A673 (cell line): ENCODE data around the gene JMJD1C. TPM values are rescaled to one million over a fixed set of nuclear protein-coding genes. Genes with fewer than 3 reads are reported as not detected.
A peak's percentile ranks its signal among the peaks of the same experiment; 100 is the strongest.

Experiments used
- BruUV-seq: library from RNA; stranded (reverse); fragments of 400-500 nt; replicated peaks from 2 replicates; lab custom pipeline; 2021; lab: Mats Ljungman, UMichigan
- CTCF ChIA-PET: fragments of 300-600 bp; sonication (Branson Sonifier 250); formaldehyde crosslinking; loops from one replicate; lab custom pipeline; 2022; ENCODE audit warnings: antibody characterized with exemption; lab: Charles Lee
- POLR2A ChIA-PET: fragments of 300-600 bp; sonication (Branson Sonifier 250); formaldehyde crosslinking; loops from one replicate; lab custom pipeline; 2022; ENCODE audit warnings: antibody characterized with exemption; ENCODE audit not compliant: low non-redundant PET; lab: Charles Lee
- DNase-seq: peaks from one replicate; pipeline ENCODE4 v3.0.0-alpha.2; 2015; ENCODE audit warnings: low spot score
- H3K27ac ChIP-seq: fragments of 200-600 bp; sonication (generic); 2 replicates; pipeline ENCODE4 v1.5.1; 2016; ENCODE audit warnings: mixed run types, low read depth, mild to moderate bottlenecking, mixed read lengths, antibody characterized with exemption, low read length; ENCODE audit not compliant: poor library complexity, severe bottlenecking
- H3K27me3 ChIP-seq: fragments of 200-600 bp; sonication (generic); replicated peaks from 2 replicates; pipeline ENCODE4 v1.6.1; 2017; ENCODE audit warnings: mixed run types, low read depth, mild to moderate bottlenecking, mixed read lengths, antibody characterized with exemption, low read length; ENCODE audit not compliant: insufficient read depth, poor library complexity
- H3K36me3 ChIP-seq: fragments of 200-600 bp; sonication (generic); 2 replicates; pipeline ENCODE4 v1.6.1; 2016; ENCODE audit warnings: mixed run types, mild to moderate bottlenecking, mixed read lengths, antibody characterized with exemption, low read length; ENCODE audit not compliant: insufficient read depth, poor library complexity, severe bottlenecking
- H3K4me1 ChIP-seq: fragments of 200-600 bp; sonication (generic); 2 replicates; pipeline ENCODE4 v1.6.1; 2017; ENCODE audit warnings: mixed run types, mild to moderate bottlenecking, mixed read lengths, antibody characterized with exemption, low read length; ENCODE audit not compliant: insufficient read depth, poor library complexity, severe bottlenecking
- H3K4me3 ChIP-seq: fragments of 200-600 bp; sonication (generic); 2 replicates; pipeline ENCODE4 v1.5.1; 2016; ENCODE audit warnings: low read depth, mixed run types, mild to moderate bottlenecking, mixed read lengths, low read length; ENCODE audit not compliant: poor library complexity, severe bottlenecking
- H3K9me3 ChIP-seq: fragments of 200-600 bp; sonication (generic); 2 replicates; pipeline ENCODE4 v1.6.1; 2016; ENCODE audit warnings: mixed run types, low read depth, mild to moderate bottlenecking, mixed read lengths, antibody characterized with exemption, low read length; ENCODE audit not compliant: poor library complexity, severe bottlenecking
- CTCF ChIP-seq: fragments of 300-800, 200-600 bp; sonication (generic); conservative IDR thresholded peaks from 2 replicates; pipeline ENCODE4 v1.5.1; 2017; ENCODE audit warnings: low read depth, mild to moderate bottlenecking, antibody characterized with exemption, low read length, moderate library complexity, mixed read lengths
- EZH2 ChIP-seq: fragments of 200-600 bp; sonication (generic); IDR thresholded peaks from 2 replicates; pipeline ENCODE4 v1.6.1; 2017; ENCODE audit warnings: borderline replicate concordance, low read depth, mild to moderate bottlenecking, mixed read lengths, antibody characterized with exemption, low read length; ENCODE audit not compliant: poor library complexity, severe bottlenecking
- intact Hi-C: fragments of 100-400 bp; cut with micrococcal nuclease; formaldehyde crosslinking; loops from one replicate; pipeline ENCODE4 v1.10.0; 2022; ENCODE audit not compliant: unreplicated experiment
- total RNA-seq: library from RNA; stranded (reverse); gene quantifications from 2 replicates; pipeline ENCODE4 v1.2.3, GENCODE V29; 2021

The JMJD1C gene
- total RNA-seq, 1 experiment from 2014 or later = 71.4 TPM

- peaks cover 60% of the 10 kb centered on the region for H3K4me1 ChIP-seq
- peak; percentile 82 for DNase-seq
- no peaks in the 10 kb centered on the region for H3K9me3 ChIP-seq
- H3K4me3 ChIP-seq = no peak overlapping the region
- no peak overlapping the region for H3K27ac ChIP-seq
- intact Hi-C loops = no loop called here
- TF ChIP-seq EZH2 (no peak), CTCF (no peak)
- H3K27me3 ChIP-seq = no peaks in the 10 kb centered on the region
- peaks cover 6% of the 10 kb centered on the region for H3K36me3 ChIP-seq
- no TSS peak for BruUV-seq
- CTCF ChIA-PET = interaction anchor here (0.5 kb wide), 1 partner anchor 416 kb away, joined by 3 read pairs; no protein-coding TSS in a partner anchor
- POLR2A ChIA-PET = no interaction called here
These were observed 209.6 kb downstream of the JMJD1C start for GRCh38 chr10:63256009-63256773.

GRCh38 chr10:63255316-63255715 lies 210.5 kb downstream of the JMJD1C start:
- no TSS peak for BruUV-seq
- Histone ChIP-seq H3K4me3 (no peak overlapping the region), H3K36me3 (no peaks in the 10 kb centered on the region), H3K9me3 (no peaks in the 10 kb centered on the region), H3K27ac (no peak overlapping the region), H3K4me1 (peaks cover 60% of the 10 kb centered on the region), H3K27me3 (no peaks in the 10 kb centered on the region)
- ChIA-PET CTCF (no interaction called here), POLR2A (no interaction called here)
- DNase-seq = no peak
- TF ChIP-seq EZH2 (no peak), CTCF (no peak)
- intact Hi-C loops = no loop called here

GRCh38 chr10:63253040-63253439 lies 212.7 kb downstream of the JMJD1C start:
- H3K36me3 ChIP-seq = no peaks in the 10 kb centered on the region
- H3K27me3 ChIP-seq = no peaks in the 10 kb centered on the region
- POLR2A ChIA-PET = no interaction called here
- H3K27ac ChIP-seq = peak overlapping the region; percentile 39
- peaks cover 43% of the 10 kb centered on the region for H3K4me1 ChIP-seq
- DNase-seq = no peak
- no TSS peak for BruUV-seq
- no peak overlapping the region for H3K4me3 ChIP-seq
- H3K9me3 ChIP-seq = no peaks in the 10 kb centered on the region
- CTCF ChIA-PET = no interaction called here
- TF ChIP-seq EZH2 = no peak
- no peak for TF ChIP-seq CTCF
- intact Hi-C loops = no loop called here
